ENCODE data around the gene EMC1.
"Not testable (repeated sequence)": the region's sequence is repeated elsewhere in the genome, so short reads cannot be mapped to it uniquely, and the experiment has no call there.

Gene EMC1

DNA sequence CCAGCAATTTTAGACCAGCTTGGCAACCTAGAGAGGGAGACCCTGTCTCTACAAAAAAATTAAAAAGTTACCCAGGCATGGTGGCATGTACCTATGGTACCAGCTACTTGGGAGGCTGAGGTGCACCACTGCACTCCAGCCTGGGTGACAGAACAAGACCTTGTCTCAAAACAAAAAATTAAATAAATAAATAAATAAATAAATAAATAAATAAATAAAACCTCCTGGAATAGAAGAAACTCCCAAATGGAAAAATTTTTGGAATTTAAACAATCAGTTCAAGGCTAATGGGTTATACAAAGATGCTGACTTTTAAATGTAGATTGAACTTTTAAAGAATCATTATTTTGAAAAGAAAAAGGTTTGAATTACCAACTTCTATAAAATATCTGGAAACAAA is 63.5 kb downstream of the EMC1 start:
- no peak for DNase-seq

DNA sequence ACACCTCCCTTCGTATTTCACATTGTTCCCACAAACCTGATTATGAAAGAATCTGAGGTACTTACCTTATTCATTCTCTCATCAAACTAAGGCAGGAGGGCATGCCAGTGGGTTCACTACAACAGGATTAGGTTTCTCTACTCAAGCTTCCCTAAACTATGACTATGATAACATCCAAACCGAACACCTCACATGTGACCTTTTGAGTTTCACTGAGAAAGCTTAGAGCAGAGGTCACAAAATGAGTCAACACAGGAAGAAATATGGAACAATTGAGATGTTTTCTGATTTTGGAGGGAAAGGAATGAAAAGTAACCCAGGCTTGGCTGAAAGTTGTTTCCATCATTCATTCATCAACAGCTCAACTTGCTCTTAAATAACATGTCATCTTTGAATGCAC is 65.3 kb downstream of the EMC1 start:
- DNase-seq = no peak

DNA sequence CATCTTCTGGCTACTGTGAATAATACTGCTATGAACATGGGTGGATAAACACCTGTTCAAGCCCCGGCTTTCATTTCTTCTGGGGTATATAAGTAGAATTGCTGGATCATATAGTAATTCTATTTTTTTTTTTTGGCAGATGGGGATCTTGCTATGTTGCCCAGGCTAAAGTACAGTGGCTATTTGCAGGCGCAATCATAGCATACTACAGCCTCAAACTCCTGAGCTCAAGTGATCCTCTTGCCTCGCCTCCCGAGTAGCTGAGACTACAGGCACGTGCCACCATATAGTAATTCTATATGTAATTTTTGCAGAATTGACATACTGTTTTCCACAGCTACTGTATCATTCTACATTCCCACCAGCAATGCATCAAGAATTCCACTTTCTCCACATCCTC is 69.1 kb downstream of the EMC1 start:
- DNase-seq = no peak

DNA sequence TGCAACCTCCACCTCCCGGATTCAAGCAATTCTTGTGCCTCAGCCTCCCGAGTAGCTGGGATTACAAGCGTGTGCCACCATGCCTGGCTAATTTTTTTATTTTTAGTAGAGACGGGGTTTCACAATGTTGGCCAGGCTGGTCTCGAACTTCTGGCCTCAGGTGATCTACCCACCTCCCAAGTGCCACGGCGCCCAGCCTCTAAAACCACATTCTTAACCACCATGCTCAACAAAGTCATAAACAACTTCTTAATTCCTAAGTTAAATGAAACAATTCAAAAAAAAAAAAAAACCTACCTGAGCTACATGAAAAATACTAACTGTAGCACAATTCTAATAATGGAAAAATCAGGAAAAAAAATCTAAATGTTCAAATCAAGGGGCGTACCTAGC is 71.1 kb downstream of the EMC1 start:
- not testable (repeated sequence) for DNase-seq

DNA sequence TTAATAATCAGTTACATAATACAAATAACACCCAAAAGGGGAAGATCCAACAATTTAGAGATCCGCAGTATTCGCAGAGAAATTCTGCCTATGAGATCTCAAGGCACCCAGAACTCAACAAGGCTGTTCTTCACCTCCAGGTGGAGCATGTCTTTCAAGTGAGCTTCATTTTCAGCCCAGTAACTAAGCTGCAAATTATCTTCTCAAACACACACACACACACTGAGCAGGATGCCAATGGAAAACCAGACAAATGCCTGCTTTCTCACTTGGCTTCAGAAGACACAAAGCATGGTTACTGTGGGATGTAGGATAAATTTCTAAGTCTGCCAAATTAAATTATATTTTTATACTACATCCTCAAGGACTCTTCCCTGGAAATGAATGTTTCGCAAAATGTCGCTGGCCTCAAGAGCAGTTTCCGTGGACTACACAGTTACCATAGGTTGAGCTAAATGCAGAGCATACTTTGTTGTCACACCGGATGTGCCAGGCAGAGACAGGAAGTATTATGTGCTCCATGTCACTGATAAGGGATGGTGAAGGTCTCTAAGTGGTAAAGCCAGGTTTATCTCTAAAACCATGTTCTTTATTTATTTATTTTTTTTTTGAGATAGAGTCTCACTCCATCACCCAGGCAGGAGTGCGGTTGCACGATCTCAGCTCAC is 71.6 kb downstream of the EMC1 start:
- peak; percentile 34 for DNase-seq

DNA sequence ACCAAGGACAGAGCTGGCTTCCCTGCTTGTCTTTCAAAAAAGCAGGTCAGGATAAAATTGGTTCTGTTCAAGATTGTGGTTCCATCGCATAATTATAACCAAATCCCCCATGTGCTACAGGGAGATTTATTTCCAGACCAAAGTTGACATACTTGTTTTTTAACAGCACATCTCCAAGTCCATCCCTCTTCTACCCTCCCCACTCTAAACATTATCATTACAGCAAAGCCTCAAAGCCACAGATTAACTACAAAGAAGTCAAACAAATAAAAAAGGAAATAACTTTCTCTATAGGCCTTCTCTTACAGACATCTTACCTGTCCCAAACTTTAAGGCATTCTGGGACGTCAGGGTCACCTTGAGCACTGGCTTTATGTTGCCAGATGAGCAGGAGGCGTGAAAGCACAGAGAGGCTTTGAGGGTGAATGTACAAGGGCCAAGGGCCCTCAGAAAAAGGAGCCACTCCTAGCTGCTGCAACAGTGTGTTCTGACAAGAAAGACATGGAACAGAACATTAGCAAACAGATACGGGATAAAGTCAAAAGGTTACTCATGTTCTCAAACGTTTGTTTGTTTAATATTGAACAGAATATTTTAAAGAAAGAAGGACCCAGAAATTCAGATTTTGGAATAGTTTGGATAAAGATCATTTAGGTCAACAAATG is 72.5 kb downstream of the EMC1 start:
- DNase-seq = no peak

DNA sequence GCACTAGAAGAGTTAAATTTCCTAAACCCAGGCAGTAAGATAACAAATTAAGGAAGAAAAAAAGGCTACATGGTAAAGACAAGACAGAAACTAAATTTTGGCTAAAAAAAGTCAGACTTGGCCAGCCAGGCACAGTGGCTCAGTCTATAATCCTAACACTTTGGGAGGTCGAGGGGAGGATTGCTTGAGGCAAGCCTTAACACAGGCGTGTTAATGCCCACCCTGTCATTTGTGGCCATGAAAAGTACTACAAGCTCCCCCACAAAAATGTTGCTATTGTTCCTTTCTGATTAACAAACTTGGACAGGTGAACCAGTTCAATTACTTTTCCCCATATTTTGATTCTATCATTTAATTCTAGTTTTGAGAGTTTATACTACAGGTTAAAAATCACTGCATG is 73.5 kb downstream of the EMC1 start:
- no peak for DNase-seq

DNA sequence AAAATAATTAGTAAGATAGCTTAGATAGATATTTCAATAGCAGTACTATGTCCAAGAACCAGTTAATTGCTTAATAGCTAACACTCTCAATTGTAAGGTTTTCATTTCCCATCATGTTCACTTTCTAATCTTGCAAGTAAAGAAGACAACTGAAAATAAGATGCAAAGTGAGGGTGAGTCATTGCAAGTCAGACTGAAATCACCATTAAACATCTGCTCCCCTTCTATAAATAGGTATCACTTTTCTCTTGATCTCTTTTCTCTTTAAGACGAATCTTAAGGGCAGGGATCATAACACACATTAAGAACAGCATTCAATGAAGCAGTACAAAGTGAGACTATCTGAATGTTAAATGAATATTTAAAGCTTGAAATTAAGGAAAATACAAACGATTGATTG is 81.7 kb downstream of the EMC1 start:
- no peak for DNase-seq

DNA sequence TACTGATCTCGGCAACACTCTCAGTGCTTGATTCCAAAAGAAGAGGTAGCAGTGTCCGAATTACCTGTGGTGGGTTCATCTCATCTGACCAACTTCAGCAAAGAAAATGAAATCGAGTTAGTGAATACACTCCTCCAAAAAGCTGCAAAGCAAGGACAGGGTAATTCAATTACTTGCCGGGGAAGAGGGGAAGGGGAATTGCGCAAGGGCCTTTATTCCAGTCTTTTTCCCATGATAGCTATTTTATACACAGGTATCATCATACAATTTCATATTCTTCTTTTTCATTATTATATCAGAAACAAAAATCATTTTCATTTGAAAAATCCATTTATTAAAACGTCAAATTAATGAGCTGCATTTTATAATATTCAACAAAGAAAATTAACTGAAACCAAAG is 84.2 kb downstream of the EMC1 start:
- DNase-seq = no peak

DNA sequence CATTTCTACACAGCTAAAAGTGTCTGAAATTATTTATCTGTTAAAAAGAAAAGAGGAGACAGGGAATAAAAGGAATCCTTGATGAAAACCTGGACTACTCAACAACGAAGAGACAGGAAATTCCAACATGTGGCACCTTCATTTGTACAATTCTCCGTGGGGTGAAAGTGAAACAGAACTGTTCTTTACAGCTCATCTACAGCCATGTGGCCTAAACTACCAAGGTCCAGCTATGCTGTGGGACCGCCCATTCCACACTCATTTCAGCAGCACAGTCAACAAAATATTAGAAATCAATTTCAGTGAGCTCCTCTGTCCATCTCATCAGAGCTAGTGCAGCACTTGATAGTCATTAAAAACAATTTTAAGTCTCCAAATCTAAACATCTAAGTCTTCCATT is 85.3 kb downstream of the EMC1 start:
- DNase-seq = no peak

All from eye (tissue), 1 donor.